Neural cell (in vitro differentiated cells): ENCODE results near the gene SEL1L3. TPM values are rescaled to one million over a fixed set of nuclear protein-coding genes. Genes with fewer than 3 reads are reported as not detected.

Experiments
- H2AFZ ChIP-seq: fragments of 200-600, 300-800 bp; sonication (generic), shearing (Covaris generic); 2 replicates; pipeline ENCODE4 v1.6.0; 2014; ENCODE audit warnings: low read depth, mild to moderate bottlenecking, antibody characterized with exemption, low read length, moderate library complexity
- H3F3A ChIP-seq: fragments of 200-600 bp; shearing (Covaris generic); 2 replicates; pipeline ENCODE4 v1.6.1; 2016; ENCODE audit warnings: mild to moderate bottlenecking, moderate library complexity, mixed read lengths, antibody characterized with exemption, low read length; ENCODE audit not compliant: insufficient read depth, poor library complexity, severe bottlenecking
- H3K27ac ChIP-seq: fragments of 200-600, 300-800 bp; sonication (generic), shearing (Covaris generic); 2 replicates; pipeline ENCODE4 v1.5.1; 2014; ENCODE audit warnings: mild to moderate bottlenecking, low read length, moderate library complexity
- H3K27me3 ChIP-seq: fragments of 300-800, 200-600 bp; sonication (generic), shearing (Covaris generic); 2 replicates; pipeline ENCODE4 v1.6.0; 2014; ENCODE audit warnings: mild to moderate bottlenecking, low read depth, low read length, moderate library complexity; ENCODE audit not compliant: insufficient read depth
- H3K36me3 ChIP-seq: fragments of 300-800, 200-600 bp; sonication (generic), shearing (Covaris generic); 2 replicates; pipeline ENCODE4 v1.5.1; 2014; ENCODE audit warnings: mild to moderate bottlenecking, antibody characterized with exemption, low read length, moderate library complexity; ENCODE audit not compliant: insufficient read depth
- H3K4me2 ChIP-seq: fragments of 300-800, 200-600 bp; sonication (generic), shearing (Covaris generic); 2 replicates; pipeline ENCODE4 v1.6.0; 2014; ENCODE audit warnings: mild to moderate bottlenecking, low read length
- H3K4me3 ChIP-seq: fragments of 300-800, 200-600 bp; sonication (generic), shearing (Covaris generic); 2 replicates; pipeline ENCODE4 v1.5.1; 2014; ENCODE audit warnings: mild to moderate bottlenecking, low read length, moderate library complexity
- H3K79me2 ChIP-seq: fragments of 200-600 bp; shearing (Covaris generic); replicated peaks from 2 replicates; pipeline ENCODE4 v1.6.0; 2014; ENCODE audit warnings: mild to moderate bottlenecking, low read length, moderate library complexity; ENCODE audit not compliant: insufficient read depth
- H3K9ac ChIP-seq: fragments of 300-800, 200-600 bp; sonication (generic), shearing (Covaris generic); 2 replicates; pipeline ENCODE4 v1.6.1; 2016; ENCODE audit warnings: mild to moderate bottlenecking, low read length, mixed read lengths
- H3K9me2 ChIP-seq: fragments of 200-600 bp; shearing (Covaris generic); 2 replicates; pipeline ENCODE4 v1.6.1; 2016; ENCODE audit warnings: mild to moderate bottlenecking, low read length, mixed read lengths; ENCODE audit not compliant: insufficient read depth
- H3K9me3 ChIP-seq: fragments of 200-600, 300-800 bp; sonication (generic), shearing (Covaris generic); 2 replicates; pipeline ENCODE4 v1.6.1; 2016; ENCODE audit warnings: mild to moderate bottlenecking, mixed run types, low read length, moderate library complexity, mixed read lengths
- H4K20me1 ChIP-seq: fragments of 200-600 bp; shearing (Covaris generic); 2 replicates; pipeline ENCODE4 v1.6.1; 2016; ENCODE audit warnings: mild to moderate bottlenecking, mixed run types; ENCODE audit not compliant: insufficient read depth
- EP300 ChIP-seq: fragments of 450-650 bp; conservative IDR thresholded peaks from 2 replicates; pipeline ENCODE4 v1.6.1; 2014; ENCODE audit warnings: antibody characterized with exemption, mild to moderate bottlenecking, moderate library complexity; ENCODE audit not compliant: poor library complexity, severe bottlenecking
- EZH2 ChIP-seq: fragments of 200-600, 300-800 bp; shearing (Covaris generic), sonication (generic); IDR thresholded peaks from 2 replicates; pipeline ENCODE4 v1.6.1; 2014; ENCODE audit warnings: antibody characterized with exemption, low read length, borderline replicate concordance, mild to moderate bottlenecking; ENCODE audit not compliant: insufficient read depth, poor library complexity, severe bottlenecking
- MXI1 ChIP-seq: fragments of 450-650 bp; conservative IDR thresholded peaks from 2 replicates; pipeline ENCODE4 v1.6.1; 2014; ENCODE audit warnings: antibody characterized with exemption, mild to moderate bottlenecking; ENCODE audit not compliant: poor library complexity, severe bottlenecking
- POLR2AphosphoS5 ChIP-seq: IDR thresholded peaks from 2 replicates; pipeline ENCODE4 v1.6.1; 2012
- RAD21 ChIP-seq: fragments of 450-650 bp; conservative IDR thresholded peaks from 2 replicates; pipeline ENCODE4 v1.6.1; 2014; ENCODE audit warnings: antibody characterized with exemption, mild to moderate bottlenecking, moderate library complexity
- SMC3 ChIP-seq: fragments of 450-650 bp; conservative IDR thresholded peaks from 2 replicates; pipeline ENCODE4 v1.6.1; 2014; ENCODE audit warnings: antibody characterized with exemption, mild to moderate bottlenecking, moderate library complexity; ENCODE audit not compliant: poor library complexity
- TAF1 ChIP-seq: IDR thresholded peaks from 2 replicates; pipeline ENCODE4 v1.6.1; 2012; ENCODE audit warnings: low read depth
- polyA plus RNA-seq: library from polyadenylated mRNA; depleted of rRNA; stranded (reverse); fragments of >200 nt; gene quantifications from 2 replicates; pipeline ENCODE4 v1.2.3, GENCODE V29; 2014
- TF ChIP-seq, protein P1 (sequence below): IDR thresholded peaks from 2 replicates; pipeline ENCODE4 v1.6.1; 2012; ENCODE audit warnings: borderline replicate concordance
- TF ChIP-seq, protein P2 (sequence below): fragments of 450-650 bp; IDR thresholded peaks from 2 replicates; pipeline ENCODE4 v1.5.1; 2014; ENCODE audit warnings: antibody characterized with exemption, mild to moderate bottlenecking, moderate library complexity; ENCODE audit not compliant: poor library complexity, severe bottlenecking

The SEL1L3 gene
- polyA plus RNA-seq, 1 donor from 2014 or later = 2.0 TPM

DNA sequence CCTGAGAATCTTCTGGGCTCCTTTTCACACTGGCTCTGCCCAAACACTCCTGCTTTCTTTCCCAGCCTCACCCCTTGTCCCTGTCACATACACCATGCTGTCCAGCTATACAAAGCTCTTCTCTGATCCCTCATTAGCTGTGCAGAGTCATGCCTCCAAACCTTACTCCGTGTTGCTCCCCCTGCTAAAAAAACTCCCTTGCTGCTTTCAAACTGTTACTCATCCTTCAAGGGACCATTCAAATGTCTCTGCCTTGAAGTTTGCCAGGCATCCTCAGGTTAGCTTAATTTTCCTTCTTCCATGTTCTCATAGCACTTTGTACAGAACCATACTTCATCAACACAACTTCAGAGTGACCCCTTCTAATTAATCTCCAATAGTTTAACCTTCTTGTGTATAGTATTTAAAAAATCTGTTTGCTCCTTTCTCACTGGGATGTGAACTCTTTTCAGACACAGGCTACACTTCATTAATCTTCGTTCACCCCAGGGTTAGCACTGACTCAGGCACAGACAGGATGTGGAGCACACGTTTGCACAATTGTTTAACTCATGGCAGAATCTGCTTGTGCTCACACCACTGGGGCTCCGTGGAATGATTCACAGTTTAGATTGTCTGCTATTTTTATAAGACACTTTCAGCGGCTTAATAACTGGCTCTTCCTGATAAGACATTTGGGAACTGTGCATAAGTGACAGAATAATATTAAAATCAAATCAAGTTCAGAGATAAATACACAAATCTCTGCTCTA is 21.4 kb upstream of the SEL1L3 start:
- H3F3A ChIP-seq = no peaks in the 10 kb centered on the region
- no peak overlapping the region for H3K4me3 ChIP-seq
- H4K20me1 ChIP-seq = no peaks in the 10 kb centered on the region
- H3K27me3 ChIP-seq = no peaks in the 10 kb centered on the region
- H2AFZ ChIP-seq = no peak overlapping the region
- H3K9me3 ChIP-seq = no peaks in the 10 kb centered on the region
- H3K4me2 ChIP-seq = no peak overlapping the region
- no peak for TF ChIP-seq TAF1
- no peak for TF ChIP-seq POLR2AphosphoS5
- TF ChIP-seq MXI1 = no peak
- TF ChIP-seq, protein P1, sequence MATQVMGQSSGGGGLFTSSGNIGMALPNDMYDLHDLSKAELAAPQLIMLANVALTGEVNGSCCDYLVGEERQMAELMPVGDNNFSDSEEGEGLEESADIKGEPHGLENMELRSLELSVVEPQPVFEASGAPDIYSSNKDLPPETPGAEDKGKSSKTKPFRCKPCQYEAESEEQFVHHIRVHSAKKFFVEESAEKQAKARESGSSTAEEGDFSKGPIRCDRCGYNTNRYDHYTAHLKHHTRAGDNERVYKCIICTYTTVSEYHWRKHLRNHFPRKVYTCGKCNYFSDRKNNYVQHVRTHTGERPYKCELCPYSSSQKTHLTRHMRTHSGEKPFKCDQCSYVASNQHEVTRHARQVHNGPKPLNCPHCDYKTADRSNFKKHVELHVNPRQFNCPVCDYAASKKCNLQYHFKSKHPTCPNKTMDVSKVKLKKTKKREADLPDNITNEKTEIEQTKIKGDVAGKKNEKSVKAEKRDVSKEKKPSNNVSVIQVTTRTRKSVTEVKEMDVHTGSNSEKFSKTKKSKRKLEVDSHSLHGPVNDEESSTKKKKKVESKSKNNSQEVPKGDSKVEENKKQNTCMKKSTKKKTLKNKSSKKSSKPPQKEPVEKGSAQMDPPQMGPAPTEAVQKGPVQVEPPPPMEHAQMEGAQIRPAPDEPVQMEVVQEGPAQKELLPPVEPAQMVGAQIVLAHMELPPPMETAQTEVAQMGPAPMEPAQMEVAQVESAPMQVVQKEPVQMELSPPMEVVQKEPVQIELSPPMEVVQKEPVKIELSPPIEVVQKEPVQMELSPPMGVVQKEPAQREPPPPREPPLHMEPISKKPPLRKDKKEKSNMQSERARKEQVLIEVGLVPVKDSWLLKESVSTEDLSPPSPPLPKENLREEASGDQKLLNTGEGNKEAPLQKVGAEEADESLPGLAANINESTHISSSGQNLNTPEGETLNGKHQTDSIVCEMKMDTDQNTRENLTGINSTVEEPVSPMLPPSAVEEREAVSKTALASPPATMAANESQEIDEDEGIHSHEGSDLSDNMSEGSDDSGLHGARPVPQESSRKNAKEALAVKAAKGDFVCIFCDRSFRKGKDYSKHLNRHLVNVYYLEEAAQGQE = no peak
- TF ChIP-seq, protein P2, sequence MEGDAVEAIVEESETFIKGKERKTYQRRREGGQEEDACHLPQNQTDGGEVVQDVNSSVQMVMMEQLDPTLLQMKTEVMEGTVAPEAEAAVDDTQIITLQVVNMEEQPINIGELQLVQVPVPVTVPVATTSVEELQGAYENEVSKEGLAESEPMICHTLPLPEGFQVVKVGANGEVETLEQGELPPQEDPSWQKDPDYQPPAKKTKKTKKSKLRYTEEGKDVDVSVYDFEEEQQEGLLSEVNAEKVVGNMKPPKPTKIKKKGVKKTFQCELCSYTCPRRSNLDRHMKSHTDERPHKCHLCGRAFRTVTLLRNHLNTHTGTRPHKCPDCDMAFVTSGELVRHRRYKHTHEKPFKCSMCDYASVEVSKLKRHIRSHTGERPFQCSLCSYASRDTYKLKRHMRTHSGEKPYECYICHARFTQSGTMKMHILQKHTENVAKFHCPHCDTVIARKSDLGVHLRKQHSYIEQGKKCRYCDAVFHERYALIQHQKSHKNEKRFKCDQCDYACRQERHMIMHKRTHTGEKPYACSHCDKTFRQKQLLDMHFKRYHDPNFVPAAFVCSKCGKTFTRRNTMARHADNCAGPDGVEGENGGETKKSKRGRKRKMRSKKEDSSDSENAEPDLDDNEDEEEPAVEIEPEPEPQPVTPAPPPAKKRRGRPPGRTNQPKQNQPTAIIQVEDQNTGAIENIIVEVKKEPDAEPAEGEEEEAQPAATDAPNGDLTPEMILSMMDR = no peak
- TF ChIP-seq SMC3 = no peak
- no peak for TF ChIP-seq EP300
- TF ChIP-seq RAD21 = no peak
- no peak for TF ChIP-seq EZH2
- no peaks in the 10 kb centered on the region for H3K9me2 ChIP-seq
- no peaks in the 10 kb centered on the region for H3K36me3 ChIP-seq
- no peak overlapping the region for H3K9ac ChIP-seq
- H3K79me2 ChIP-seq = no peaks in the 10 kb centered on the region
- H3K27ac ChIP-seq = no peak overlapping the region

DNA sequence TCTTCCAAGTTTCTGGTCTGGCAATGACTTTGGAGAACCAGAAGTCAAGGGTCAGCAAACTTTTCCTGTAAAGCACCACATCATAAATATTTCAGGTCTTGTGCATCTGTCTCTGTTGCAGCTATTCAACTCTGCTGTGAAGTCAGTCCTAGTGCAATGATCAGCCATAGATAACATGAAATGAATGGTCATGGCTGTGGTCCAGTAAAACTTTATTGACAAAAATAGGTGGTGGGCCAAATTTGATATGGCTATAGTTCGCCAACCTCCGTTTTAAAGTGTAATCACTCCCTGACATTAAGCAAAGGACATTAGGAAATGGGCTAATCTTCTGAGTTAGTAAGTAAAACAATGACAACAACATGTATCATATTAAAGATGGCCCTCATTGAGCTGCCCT is 20.8 kb upstream of the SEL1L3 start:
- Histone ChIP-seq H3K4me3 (no peak overlapping the region), H3K27ac (no peak overlapping the region), H4K20me1 (no peaks in the 10 kb centered on the region), H3F3A (no peaks in the 10 kb centered on the region), H3K27me3 (no peaks in the 10 kb centered on the region), H3K36me3 (no peaks in the 10 kb centered on the region), H3K79me2 (no peaks in the 10 kb centered on the region), H2AFZ (no peak overlapping the region), H3K9me3 (no peaks in the 10 kb centered on the region), H3K9me2 (no peaks in the 10 kb centered on the region), H3K4me2 (no peak overlapping the region), H3K9ac (no peak overlapping the region)
- TF ChIP-seq EP300 = no peak
- no peak for TF ChIP-seq SMC3
- TF ChIP-seq, protein P1 = no peak
